GM21528 (cell line): Measurements from ENCODE around the gene TNNI2.
"Not testable (repeated sequence)": the region's sequence is repeated elsewhere in the genome, so short reads cannot be mapped to it uniquely, and the experiment has no call there.

Experiments
- ATAC-seq: cut with Tn5 transposase; IDR thresholded peaks from one replicate; pipeline ENCODE4 v1.9.1; 2021; ENCODE audit warnings: mild to moderate bottlenecking, moderate library complexity; ENCODE audit not compliant: unreplicated experiment, low FRiP score

Gene TNNI2

DNA sequence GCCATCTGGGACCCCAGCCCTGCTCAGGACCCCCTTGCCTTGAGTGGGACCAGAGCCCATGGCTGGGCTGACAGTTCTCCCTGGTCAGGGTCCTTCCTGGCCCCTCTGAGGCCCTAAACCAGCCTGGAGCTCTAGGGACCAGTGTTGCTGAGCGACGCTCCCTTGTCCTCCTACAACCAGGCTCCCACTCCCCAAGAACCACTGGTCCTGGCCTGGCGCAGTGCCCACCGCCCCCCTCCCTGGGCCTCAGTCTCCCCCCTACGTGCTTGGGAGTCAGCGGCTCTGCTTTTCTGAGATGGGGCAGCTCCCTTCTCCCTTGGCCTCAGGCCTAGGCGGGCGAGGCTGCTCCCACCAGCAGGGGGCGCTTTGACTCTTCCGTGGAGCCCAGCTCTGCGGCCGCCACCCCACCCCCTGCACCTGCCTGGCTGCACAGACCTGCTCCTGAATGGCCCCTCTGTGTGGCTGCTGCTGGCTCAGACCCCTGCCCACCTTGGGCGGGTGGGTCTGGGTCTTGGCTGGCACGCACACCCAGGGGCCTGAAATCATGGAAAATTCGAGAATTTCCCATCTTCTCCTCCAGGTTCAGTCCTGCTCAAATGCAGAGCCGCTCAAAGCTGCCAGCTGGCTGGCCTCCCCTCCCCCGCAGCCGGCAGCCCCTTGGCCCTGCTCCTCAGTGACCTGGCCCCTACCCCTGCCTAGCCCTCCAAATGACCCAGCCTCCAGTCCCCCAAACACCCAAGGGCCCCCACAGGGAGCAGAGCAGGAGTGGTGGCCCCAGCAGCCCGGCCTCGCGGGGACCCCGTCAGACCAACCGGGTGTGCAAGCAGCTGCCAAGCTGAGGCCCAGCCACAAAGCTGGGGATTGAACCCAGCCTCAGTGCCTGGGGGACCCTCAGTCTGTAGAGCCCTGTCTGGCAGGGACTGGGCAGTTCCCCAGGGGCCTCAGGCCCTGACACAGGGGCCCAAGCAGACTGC, 43.8 kb downstream of the TNNI2 start:
- peak; percentile 63 for ATAC-seq

- no peak for ATAC-seq
Observed at GRCh38 chr11:1883346-1884302, 44.8 kb downstream of the TNNI2 start.

GRCh38 chr11:1884303-1884700, 45.5 kb downstream of the TNNI2 start:
- ATAC-seq = no peak

GRCh38 chr11:1886551-1886950, 47.8 kb downstream of the TNNI2 start:
- not testable (repeated sequence) for ATAC-seq

GRCh38 chr11:1887451-1888346, 48.9 kb downstream of the TNNI2 start:
- no peak for ATAC-seq

- ATAC-seq = no peak
Observed at GRCh38 chr11:1888347-1888753, 49.6 kb downstream of the TNNI2 start.

GRCh38 chr11:1888811-1889210, 50.0 kb downstream of the TNNI2 start:
- ATAC-seq = no peak

DNA sequence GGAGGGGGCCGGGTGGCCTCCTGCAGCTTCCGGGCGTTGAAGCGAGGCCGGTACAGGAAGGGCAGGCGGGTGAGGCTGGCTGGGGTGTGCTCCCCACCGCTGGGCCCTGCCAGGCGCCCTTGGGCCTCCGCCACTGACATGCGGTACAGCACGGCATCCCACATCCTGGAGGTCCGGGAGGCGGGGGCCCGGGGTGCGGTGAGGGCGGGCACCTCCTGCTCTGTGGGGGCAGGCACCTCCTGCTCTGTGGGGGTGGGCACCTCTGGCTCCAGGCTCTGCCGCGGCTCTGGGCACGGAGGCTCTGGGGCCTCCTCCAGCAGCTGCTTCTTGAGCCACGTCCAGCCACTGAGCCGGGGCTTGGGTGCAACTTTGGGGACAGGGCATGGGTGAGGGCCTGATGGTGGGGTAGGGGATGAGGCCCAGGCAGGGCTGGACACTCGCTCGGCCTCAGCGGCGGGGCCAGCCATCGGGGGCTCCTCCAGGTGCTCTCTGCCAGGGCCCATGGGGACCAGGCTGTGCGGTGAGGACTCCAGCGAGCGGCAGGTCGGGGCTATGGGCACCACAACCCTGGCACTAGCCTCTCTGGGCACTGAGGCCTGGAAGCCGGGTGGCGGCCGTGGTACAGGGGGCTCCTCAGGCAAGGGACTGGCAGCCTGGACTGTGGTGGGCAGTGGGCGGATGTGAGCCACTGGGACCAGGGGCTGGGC, 50.6 kb downstream of the TNNI2 start:
- ATAC-seq = no peak

- ATAC-seq = no peak
Observed at GRCh38 chr11:1889941-1890855, 51.4 kb downstream of the TNNI2 start.
